ENCODE data around the gene SMURF1.

The SMURF1 gene

DNA sequence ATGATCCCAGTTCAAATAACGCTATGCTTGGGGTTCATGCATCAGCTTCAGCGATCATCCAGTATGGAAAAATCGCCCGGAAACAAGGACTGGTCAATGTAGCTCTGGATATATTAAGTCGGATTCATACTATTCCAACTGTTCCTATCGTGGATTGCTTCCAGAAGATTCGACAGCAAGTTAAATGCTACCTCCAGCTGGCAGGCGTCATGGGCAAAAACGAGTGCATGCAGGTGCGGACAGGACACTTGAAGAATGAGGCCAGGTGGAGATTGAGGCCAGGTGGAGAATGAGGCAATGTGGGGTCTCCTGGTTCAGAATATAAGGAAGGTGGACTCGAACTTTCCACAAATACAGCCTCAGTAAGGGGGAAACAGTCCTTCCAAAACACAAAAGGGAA, 159.8 kb downstream of the SMURF1 start:
- DNase-seq = no peak

DNA sequence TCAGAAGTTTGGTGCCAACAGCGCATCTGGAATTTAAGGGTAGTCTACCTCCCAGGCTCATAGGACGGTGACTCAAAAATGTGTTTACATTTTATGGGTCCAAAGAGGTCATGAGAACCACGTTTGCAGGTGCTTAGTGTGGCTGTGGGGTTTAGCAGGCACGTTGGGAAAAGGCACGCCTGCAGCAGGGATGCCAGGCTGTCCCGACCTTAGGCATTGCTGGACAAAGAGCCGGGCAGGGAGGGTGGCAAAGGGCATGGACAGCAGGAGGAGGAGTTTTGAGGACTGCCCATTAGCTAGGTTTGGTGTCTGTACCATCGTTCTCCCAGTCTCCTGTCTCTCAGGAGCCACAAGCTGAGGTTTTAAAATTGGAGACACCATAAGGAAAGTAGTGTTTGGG, 161.2 kb downstream of the SMURF1 start:
- DNase-seq = no peak

DNA sequence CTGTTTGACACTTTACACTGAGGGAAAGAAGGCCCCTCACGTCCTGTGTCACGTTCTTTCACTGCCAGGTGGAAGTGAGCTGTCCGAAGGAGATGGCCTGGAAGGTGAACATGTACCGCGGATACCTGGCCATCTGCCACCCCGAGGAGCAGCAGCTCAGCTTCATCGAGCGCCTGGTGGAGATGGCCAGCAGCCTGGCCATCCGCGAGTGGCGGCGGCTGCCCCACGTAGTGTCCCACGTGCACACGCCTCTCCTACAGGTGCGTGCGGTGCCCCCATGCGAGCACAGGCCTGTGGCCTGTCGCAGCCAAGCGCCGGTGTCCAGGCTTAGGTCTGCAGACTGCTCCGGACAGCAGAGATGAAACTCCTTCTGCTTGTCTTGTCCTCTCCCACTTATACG, 162.2 kb downstream of the SMURF1 start:
- no peak for DNase-seq

DNA sequence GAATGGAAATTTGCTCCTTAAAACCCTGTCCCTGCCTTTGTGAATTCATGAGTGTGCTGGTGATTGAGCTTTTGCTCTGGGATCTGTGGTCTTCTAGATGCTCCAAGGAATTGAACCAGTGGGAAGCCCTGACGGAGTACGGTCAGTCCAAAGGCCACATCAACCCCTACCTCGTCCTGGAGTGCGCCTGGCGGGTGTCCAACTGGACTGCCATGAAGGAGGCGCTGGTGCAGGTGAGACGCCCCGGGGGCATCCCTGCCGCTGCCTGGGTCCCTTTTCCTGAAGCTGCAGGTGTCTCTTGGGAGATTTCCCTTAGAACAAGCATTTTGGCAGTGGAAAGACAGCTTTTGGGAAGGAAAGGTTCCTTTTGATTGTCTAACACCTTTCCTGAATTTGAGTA, 165.2 kb downstream of the SMURF1 start:
- DNase-seq = no peak
